Osteocyte (in vitro differentiated cells): ENCODE results near the gene B3GALT5. TPM values are rescaled to one million over a fixed set of nuclear protein-coding genes. Genes with fewer than 3 reads are reported as not detected.

Experiments
- DNase-seq: peaks from one replicate; pipeline ENCODE4 v3.0.0; 2021; ENCODE audit warnings: mixed read lengths; ENCODE audit not compliant: unreplicated experiment; ENCODE audit errors: extremely low spot score
- H3K27ac Mint-ChIP-seq: one replicate; pipeline ENCODE4 v1.8.0; 2021; ENCODE audit warnings: mild to moderate bottlenecking, mixed read lengths; ENCODE audit not compliant: unreplicated experiment
- H3K27me3 Mint-ChIP-seq: one replicate; pipeline ENCODE4 v1.8.0; 2021; ENCODE audit warnings: mixed read lengths; ENCODE audit not compliant: unreplicated experiment
- H3K36me3 Mint-ChIP-seq: one replicate; pipeline ENCODE4 v1.8.0; 2021; ENCODE audit warnings: mixed read lengths; ENCODE audit not compliant: unreplicated experiment
- H3K4me1 Mint-ChIP-seq: one replicate; pipeline ENCODE4 v1.8.0; 2021; ENCODE audit warnings: mixed read lengths; ENCODE audit not compliant: unreplicated experiment
- H3K4me3 Mint-ChIP-seq: one replicate; pipeline ENCODE4 v1.8.0; 2021; ENCODE audit warnings: mild to moderate bottlenecking, moderate library complexity, mixed read lengths; ENCODE audit not compliant: unreplicated experiment
- H3K9me3 Mint-ChIP-seq: one replicate; pipeline ENCODE4 v1.8.0; 2021; ENCODE audit warnings: mixed read lengths; ENCODE audit not compliant: unreplicated experiment
- total RNA-seq: library from RNA; stranded (reverse); gene quantifications from 2 replicates; pipeline ENCODE4 v1.2.1, GENCODE V29; 2021
- TF ChIP-seq, protein P1 (sequence below): fragments of 200-600 bp; sonication (generic); IDR thresholded peaks from 2 replicates; pipeline ENCODE4 v1.5.0; 2021; ENCODE audit warnings: antibody characterized with exemption, mild to moderate bottlenecking, moderate library complexity

The B3GALT5 gene
- total RNA-seq, 1 donor from 2014 or later: not detected

DNA sequence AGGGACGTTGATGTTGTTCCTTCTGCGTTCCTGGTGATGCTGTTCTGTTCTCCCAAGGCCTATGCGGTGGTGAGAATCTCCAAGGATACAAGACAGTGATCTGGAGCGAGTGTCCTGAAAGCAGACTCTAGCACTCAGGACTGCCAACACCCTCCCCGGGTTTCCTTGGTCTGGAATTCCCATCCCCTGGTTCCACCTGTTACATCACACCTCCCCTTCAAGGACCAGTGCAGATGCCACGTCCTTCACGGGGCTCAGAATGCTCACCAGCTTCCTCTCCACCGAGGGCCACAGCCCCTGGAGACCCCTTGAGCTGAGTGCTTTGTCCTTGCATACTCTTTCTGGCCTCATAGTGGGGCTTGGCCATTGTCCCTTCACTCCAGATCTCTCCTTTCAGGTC is 43.5 kb downstream of the B3GALT5 start:
- Mint-ChIP-seq H3K27me3 (no peaks in the 10 kb centered on the region), H3K4me3 (no peak overlapping the region), H3K4me1 (peaks cover 4% of the 10 kb centered on the region), H3K36me3 (no peaks in the 10 kb centered on the region), H3K9me3 (peaks cover 13% of the 10 kb centered on the region), H3K27ac (no peak overlapping the region)
- TF ChIP-seq, protein P1, sequence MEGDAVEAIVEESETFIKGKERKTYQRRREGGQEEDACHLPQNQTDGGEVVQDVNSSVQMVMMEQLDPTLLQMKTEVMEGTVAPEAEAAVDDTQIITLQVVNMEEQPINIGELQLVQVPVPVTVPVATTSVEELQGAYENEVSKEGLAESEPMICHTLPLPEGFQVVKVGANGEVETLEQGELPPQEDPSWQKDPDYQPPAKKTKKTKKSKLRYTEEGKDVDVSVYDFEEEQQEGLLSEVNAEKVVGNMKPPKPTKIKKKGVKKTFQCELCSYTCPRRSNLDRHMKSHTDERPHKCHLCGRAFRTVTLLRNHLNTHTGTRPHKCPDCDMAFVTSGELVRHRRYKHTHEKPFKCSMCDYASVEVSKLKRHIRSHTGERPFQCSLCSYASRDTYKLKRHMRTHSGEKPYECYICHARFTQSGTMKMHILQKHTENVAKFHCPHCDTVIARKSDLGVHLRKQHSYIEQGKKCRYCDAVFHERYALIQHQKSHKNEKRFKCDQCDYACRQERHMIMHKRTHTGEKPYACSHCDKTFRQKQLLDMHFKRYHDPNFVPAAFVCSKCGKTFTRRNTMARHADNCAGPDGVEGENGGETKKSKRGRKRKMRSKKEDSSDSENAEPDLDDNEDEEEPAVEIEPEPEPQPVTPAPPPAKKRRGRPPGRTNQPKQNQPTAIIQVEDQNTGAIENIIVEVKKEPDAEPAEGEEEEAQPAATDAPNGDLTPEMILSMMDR: no peak
- DNase-seq: no peak

DNA sequence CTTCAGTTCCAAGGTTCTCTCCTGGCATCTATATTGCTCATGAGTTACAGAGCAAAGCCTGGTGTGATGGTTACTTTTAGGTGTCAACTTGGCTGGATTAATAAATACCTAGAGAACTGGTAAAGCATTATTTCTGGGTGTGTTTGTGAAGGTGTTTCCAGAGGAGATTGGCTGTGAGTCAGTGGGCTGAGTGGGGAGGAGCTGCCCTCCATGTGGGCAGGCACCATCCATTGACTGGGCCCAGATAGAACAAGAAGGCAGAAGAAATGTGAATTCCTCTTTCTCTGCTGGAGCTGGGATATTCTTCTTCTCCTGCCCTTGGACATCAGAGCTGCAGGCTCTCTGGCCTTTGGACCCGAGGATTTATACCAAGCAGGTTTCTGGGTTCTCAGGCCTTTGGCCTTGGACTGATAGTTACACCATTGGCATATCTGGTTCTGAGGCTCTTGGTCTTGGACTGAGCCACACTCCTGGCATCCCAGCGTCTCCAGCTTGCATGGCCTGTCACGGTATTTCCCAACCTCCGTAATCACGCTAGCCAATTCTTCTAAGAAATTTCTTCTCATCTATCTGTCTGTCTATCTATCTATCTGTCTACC is 44.5 kb downstream of the B3GALT5 start:
- TF ChIP-seq, protein P1: no peak
- Mint-ChIP-seq H3K36me3 (no peaks in the 10 kb centered on the region), H3K4me3 (no peak overlapping the region), H3K27ac (no peak overlapping the region), H3K4me1 (peaks cover 4% of the 10 kb centered on the region), H3K27me3 (no peaks in the 10 kb centered on the region), H3K9me3 (peaks cover 13% of the 10 kb centered on the region)
- DNase-seq: no peak

DNA sequence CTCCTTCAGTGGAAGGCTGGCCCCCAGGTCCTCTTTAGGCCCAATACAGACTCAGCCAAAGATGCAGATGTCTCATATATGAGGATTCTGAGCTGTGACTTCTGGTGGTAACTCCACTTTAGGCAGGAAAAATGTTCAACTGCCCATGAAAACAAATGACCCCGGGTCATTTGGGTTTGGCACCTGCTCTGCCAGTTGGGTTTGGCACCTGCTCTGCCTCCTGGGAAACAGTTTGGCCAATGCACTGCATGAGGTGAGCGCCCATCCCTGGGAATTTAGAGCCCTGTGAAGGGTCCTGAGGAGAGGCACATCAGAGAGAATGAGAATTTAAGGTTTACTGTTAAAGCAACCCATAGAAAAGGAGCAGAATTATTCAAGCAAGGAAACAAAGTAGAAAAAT is 45.3 kb downstream of the B3GALT5 start:
- peaks cover 4% of the 10 kb centered on the region for H3K4me1 Mint-ChIP-seq
- TF ChIP-seq, protein P1: no peak
- no peaks in the 10 kb centered on the region for H3K27me3 Mint-ChIP-seq
- no peak overlapping the region for H3K4me3 Mint-ChIP-seq
- H3K36me3 Mint-ChIP-seq: no peaks in the 10 kb centered on the region
- peaks cover 10% of the 10 kb centered on the region for H3K9me3 Mint-ChIP-seq
- no peak overlapping the region for H3K27ac Mint-ChIP-seq
- DNase-seq: no peak

DNA sequence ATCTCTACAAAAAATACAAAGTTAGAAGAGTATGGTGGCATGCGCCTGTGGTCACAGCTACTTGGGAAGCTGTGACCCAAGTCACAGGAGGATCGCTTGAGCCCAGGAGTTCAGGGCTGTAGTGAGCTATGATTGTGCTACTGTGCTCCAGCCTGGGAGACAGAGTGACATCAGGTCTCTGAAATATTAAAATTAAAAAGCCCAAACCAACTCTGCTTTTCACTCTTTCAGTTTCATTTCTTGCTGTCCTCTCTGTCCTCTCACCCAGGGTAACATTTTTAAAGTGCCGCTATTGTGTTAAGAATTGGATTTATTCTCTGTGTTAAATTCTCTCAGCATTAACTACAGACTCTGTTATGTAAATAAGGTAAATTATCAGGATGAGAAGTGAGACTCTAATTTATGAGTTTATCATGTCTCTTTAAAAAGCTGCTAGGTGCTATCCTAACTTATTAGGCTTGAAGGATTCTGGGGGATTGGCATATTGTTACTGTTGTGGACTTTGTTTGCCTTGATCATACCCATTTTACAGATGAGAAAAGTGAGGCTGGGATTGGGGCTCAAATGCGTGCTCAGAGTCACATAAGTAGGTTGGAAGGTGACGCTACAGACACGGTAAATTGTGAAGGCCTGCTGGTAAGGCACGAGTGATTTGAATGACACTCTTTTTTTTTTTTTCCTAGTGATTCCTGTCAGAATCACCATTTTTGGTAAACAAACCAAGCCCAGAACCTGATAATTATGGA is 46.5 kb downstream of the B3GALT5 start:
- peaks cover 3% of the 10 kb centered on the region for H3K9me3 Mint-ChIP-seq
- no peak for DNase-seq
- no peaks in the 10 kb centered on the region for H3K36me3 Mint-ChIP-seq
- peaks cover 4% of the 10 kb centered on the region for H3K4me1 Mint-ChIP-seq
- TF ChIP-seq, protein P1: no peak
- no peaks in the 10 kb centered on the region for H3K27me3 Mint-ChIP-seq
- no peak overlapping the region for H3K27ac Mint-ChIP-seq
- H3K4me3 Mint-ChIP-seq: no peak overlapping the region

DNA sequence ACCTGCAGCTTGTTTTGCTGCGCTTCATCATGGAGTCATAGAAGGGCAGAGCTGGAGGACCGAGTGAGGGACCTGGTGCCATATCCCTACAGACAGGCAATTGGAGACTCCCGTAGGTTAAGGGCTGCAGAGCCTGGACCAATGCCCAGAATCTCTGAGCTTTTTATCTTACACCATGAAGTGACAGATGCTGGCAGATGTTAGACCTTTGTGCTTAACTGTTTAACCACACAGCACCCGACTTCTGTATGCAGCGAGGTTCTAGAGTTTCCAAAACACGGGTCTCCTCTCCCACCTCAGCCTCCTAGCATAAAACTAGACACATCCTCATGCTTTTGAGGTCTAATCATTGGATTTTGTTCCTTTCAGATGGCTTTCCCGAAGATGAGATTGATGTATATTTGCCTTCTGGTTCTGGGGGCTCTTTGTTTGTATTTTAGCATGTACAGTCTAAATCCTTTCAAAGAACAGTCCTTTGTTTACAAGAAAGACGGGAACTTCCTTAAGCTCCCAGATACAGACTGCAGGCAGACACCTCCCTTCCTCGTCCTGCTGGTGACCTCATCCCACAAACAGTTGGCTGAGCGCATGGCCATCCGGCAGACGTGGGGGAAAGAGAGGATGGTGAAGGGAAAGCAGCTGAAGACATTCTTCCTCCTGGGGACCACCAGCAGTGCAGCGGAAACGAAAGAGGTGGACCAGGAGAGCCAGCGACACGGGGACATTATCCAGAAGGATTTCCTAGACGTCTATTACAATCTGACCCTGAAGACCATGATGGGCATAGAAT is 47.6 kb downstream of the B3GALT5 start:
- peaks cover 3% of the 10 kb centered on the region for H3K9me3 Mint-ChIP-seq
- no peak overlapping the region for H3K27ac Mint-ChIP-seq
- no peak overlapping the region for H3K4me3 Mint-ChIP-seq
- H3K27me3 Mint-ChIP-seq: no peaks in the 10 kb centered on the region
- H3K36me3 Mint-ChIP-seq: no peaks in the 10 kb centered on the region
- peaks cover 4% of the 10 kb centered on the region for H3K4me1 Mint-ChIP-seq
- TF ChIP-seq, protein P1: no peak
- DNase-seq: peak; percentile 46
